ENCODE results near the gene UGT1A9.
"Not testable (repeated sequence)": the region's sequence is repeated elsewhere in the genome, so short reads cannot be mapped to it uniquely, and the experiment has no call there.

Gene UGT1A9

GRCh38 chr2:233680361-233681045, 8.8 kb downstream of the UGT1A9 start:
- no peak for DNase-seq (ENCODE audit: low read depth in 2 of 2)

GRCh38 chr2:233681521-233682099, 9.9 kb downstream of the UGT1A9 start, which contains the start of gene UGT1A7:
Gene UGT1A7 (plus strand): TSS chr2:233681901. CDS start chr2:233681938, 37 bp downstream.
- DNase-seq (ENCODE audit: low read depth in 2 of 2): no peak

GRCh38 chr2:233684640-233685039, 12.9 kb downstream of the UGT1A9 start:
- no peak for DNase-seq (ENCODE audit: low read depth in 2 of 2)

GRCh38 chr2:233686928-233687327, 15.2 kb downstream of the UGT1A9 start:
- no peak for DNase-seq (ENCODE audit: low read depth in 2 of 2)

- DNase-seq (ENCODE audit: low read depth in 2 of 2): no peak
Observed at GRCh38 chr2:233688341-233688740, 16.6 kb downstream of the UGT1A9 start.

GRCh38 chr2:233689031-233689430, 17.3 kb downstream of the UGT1A9 start:
- DNase-seq (ENCODE audit: low read depth in 2 of 2): no peak

GRCh38 chr2:233689501-233689900, 17.8 kb downstream of the UGT1A9 start:
- DNase-seq (ENCODE audit: low read depth in 2 of 2): no peak

- DNase-seq (ENCODE audit: low read depth in 2 of 2): no peak
Observed at GRCh38 chr2:233690444-233690843, 18.7 kb downstream of the UGT1A9 start.

- no peak for DNase-seq (ENCODE audit: low read depth in 2 of 2)
Observed at GRCh38 chr2:233691443-233692433, 20.0 kb downstream of the UGT1A9 start.

- DNase-seq (ENCODE audit: low read depth in 2 of 2): no peak
Observed at GRCh38 chr2:233692648-233693047, 20.9 kb downstream of the UGT1A9 start, which contains the start of gene UGT1A6. Gene UGT1A6 (plus strand): TSS chr2:233692890. CDS start chr2:233693005, 115 bp downstream.

GRCh38 chr2:233693963-233694362, 22.3 kb downstream of the UGT1A9 start:
- DNase-seq (ENCODE audit: low read depth in 2 of 2): no peak

GRCh38 chr2:233698740-233699139, 27.0 kb downstream of the UGT1A9 start:
- DNase-seq (ENCODE audit: low read depth in 2 of 2): no peak

GRCh38 chr2:233699424-233700027, 27.8 kb downstream of the UGT1A9 start:
- DNase-seq (ENCODE audit: low read depth in 2 of 2): no peak

- DNase-seq (ENCODE audit: low read depth in 2 of 2): no peak
Observed at GRCh38 chr2:233700028-233700635, 28.4 kb downstream of the UGT1A9 start.

GRCh38 chr2:233700842-233701241, 29.1 kb downstream of the UGT1A9 start:
- DNase-seq (ENCODE audit: low read depth in 2 of 2): not testable (repeated sequence)

GRCh38 chr2:233702238-233702637, 30.5 kb downstream of the UGT1A9 start:
- DNase-seq (ENCODE audit: low read depth in 2 of 2): no peak

GRCh38 chr2:233705911-233706506, 34.3 kb downstream of the UGT1A9 start:
- no peak for DNase-seq (ENCODE audit: low read depth in 2 of 2)

GRCh38 chr2:233706720-233707119, 35.0 kb downstream of the UGT1A9 start:
- no peak for DNase-seq (ENCODE audit: low read depth in 2 of 2)

GRCh38 chr2:233707940-233708644, 36.4 kb downstream of the UGT1A9 start:
- no peak for DNase-seq (ENCODE audit: low read depth in 2 of 2)

GRCh38 chr2:233708942-233709341, 37.2 kb downstream of the UGT1A9 start:
- no peak for DNase-seq (ENCODE audit: low read depth in 2 of 2)

Measured in stimulated activated CD4-positive, alpha-beta T cell treated with anti-CD3 and anti-CD28 coated beads, Interleukin-1b, Interleukin-23, amount 100 ng/mL, for 1 hour (primary cell).